Bronchus fibroblast of lung (primary cell): ENCODE measurements around the gene DYNLT4. TPM values are rescaled to one million over a fixed set of nuclear protein-coding genes. Genes with fewer than 3 reads are reported as not detected.

Source experiments
- total RNA-seq: library from RNA; depleted of rRNA; stranded (reverse); fragments of >200 nt; gene quantifications from 2 replicates; pipeline ENCODE4 v1.2.3, GENCODE V29; 2015

The DYNLT4 gene
- total RNA-seq, result not detected in 2 replicates

GRCh38 chr1:44806704-44807363 lies at the start of gene DYNLT4:
DYNLT4 (minus strand) TSS chr1:44807351; CDS start chr1:44806668, 683 bp downstream.

GRCh38 chr1:44842862-44843655 lies 35.9 kb upstream of the DYNLT4 start, which contains the start of gene PTCH2:
PTCH2 (minus strand) TSS chr1:44843253; CDS start chr1:44842932, 321 bp downstream.

GRCh38 chr1:44808063-44808937 lies 1.1 kb upstream of the DYNLT4 start, which contains the start of gene BTBD19:
BTBD19 (plus strand) TSS chr1:44808523; CDS start chr1:44808821, 298 bp downstream.

GRCh38 chr1:44799770-44800584 lies 7.2 kb downstream of the DYNLT4 start, which contains the start of gene PLK3:
PLK3 (plus strand) TSS chr1:44800377; CDS start chr1:44800464, 87 bp downstream.

GRCh38 chr1:44788120-44788860 lies 18.9 kb downstream of the DYNLT4 start, which contains the start of gene BEST4:
BEST4 (minus strand) TSS chr1:44788170; CDS start chr1:44787705, 465 bp downstream.

GRCh38 chr1:44775078-44775929 lies 31.8 kb downstream of the DYNLT4 start, which contains the start of gene RPS8:
RPS8 (plus strand) TSS chr1:44775540; CDS start chr1:44775597, 57 bp downstream.

Other genes starting within 250 kb of the DYNLT4 start
- gene TMEM53, start 132.9 kb downstream of the DYNLT4 start, total RNA-seq, result 14.5 and 16.1 TPM in 2 replicates
- 0.30 TPM in 1 of 2 replicates, not detected in the other for gene ARMH1, start 132.6 kb downstream of the DYNLT4 start, total RNA-seq
- gene RNU5D-1, start 76.2 kb downstream of the DYNLT4 start, total RNA-seq, result not detected in 2 replicates
- gene KIF2C, start 67.5 kb downstream of the DYNLT4 start, total RNA-seq, result 64.9 and 71.5 TPM in 2 replicates
- 2,415 and 2,726 TPM in 2 replicates for gene RPS8, start 31.8 kb downstream of the DYNLT4 start, total RNA-seq
- gene BEST4, start 19.2 kb downstream of the DYNLT4 start, total RNA-seq, result 0.67 TPM in 1 of 2 replicates, not detected in the other
- gene PLK3, start 7.0 kb downstream of the DYNLT4 start, total RNA-seq, result 21.3 and 21.5 TPM in 2 replicates
- 1.8 and 2.4 TPM in 2 replicates for gene BTBD19, start 1.2 kb upstream of the DYNLT4 start, total RNA-seq
- gene PTCH2, start 35.9 kb upstream of the DYNLT4 start, total RNA-seq, result under 0.01 and 0.15 TPM in 2 replicates
- gene EIF2B3, start 179.2 kb upstream of the DYNLT4 start, total RNA-seq, result 40.3 and 40.5 TPM in 2 replicates
- gene HECTD3, start 204.0 kb upstream of the DYNLT4 start, total RNA-seq, result 29.9 and 30.1 TPM in 2 replicates
- 130 and 164 TPM in 2 replicates for gene UROD, start 204.9 kb upstream of the DYNLT4 start, total RNA-seq